ENCODE data around the gene FZD4.

DNA sequence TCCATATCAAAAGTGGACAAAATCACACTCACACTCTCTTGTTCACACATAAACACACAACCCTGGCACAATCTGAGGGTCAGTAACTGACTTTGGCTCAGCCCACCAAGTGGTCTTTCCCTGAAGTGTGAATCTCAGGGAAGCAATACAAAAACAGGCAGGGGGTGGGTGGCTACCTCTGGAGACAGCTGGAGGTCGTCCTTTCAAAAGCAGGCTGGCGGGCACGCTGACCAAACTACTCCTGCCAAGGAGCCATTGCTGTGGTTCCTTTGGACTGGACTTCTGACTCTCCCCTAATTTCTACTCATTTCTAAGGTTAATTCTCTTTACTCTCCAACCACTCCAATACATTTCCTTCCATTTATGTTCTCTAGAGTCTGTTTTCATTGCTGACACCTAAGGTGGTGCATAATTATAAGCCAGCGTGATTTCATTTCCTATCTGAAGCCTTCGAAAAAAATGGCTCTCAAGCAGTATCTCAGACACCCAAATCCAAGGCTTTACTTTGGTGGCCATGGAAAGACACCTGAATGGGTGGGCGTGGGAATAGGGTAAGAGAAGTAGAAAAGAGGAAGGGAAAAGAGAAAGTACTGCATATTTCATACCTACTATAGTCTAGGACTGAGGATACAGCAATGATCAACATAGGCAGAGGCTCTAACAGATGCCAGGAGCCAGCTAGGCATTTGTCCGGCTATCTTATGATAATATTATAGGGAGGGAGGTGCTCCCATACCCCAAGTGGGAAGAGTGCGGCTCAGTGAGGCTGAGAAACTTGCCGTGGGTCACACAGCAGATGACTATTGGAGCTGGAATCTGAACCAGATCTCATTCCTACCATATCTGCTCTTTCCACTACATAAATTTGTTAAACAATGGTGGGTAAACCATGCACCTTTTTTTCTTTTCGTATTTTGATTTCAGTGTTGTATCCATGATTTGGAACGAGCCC lies 22.0 kb downstream of the FZD4 start:
- TF ChIP-seq, protein P1, sequence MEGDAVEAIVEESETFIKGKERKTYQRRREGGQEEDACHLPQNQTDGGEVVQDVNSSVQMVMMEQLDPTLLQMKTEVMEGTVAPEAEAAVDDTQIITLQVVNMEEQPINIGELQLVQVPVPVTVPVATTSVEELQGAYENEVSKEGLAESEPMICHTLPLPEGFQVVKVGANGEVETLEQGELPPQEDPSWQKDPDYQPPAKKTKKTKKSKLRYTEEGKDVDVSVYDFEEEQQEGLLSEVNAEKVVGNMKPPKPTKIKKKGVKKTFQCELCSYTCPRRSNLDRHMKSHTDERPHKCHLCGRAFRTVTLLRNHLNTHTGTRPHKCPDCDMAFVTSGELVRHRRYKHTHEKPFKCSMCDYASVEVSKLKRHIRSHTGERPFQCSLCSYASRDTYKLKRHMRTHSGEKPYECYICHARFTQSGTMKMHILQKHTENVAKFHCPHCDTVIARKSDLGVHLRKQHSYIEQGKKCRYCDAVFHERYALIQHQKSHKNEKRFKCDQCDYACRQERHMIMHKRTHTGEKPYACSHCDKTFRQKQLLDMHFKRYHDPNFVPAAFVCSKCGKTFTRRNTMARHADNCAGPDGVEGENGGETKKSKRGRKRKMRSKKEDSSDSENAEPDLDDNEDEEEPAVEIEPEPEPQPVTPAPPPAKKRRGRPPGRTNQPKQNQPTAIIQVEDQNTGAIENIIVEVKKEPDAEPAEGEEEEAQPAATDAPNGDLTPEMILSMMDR (IDR thresholded peaks at IDR 0.05; ENCODE audit: low read depth, low read length) = no peak
- no peak for TF ChIP-seq POLR2A (IDR thresholded peaks at IDR 0.05; ENCODE audit: extremely low read depth, insufficient read length)
- TF ChIP-seq, protein P2, sequence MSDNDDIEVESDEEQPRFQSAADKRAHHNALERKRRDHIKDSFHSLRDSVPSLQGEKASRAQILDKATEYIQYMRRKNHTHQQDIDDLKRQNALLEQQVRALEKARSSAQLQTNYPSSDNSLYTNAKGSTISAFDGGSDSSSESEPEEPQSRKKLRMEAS (IDR thresholded peaks at IDR 0.05; ENCODE audit: low read depth, low read length) = no peak
- TF ChIP-seq MYC (IDR thresholded peaks at IDR 0.05; ENCODE audit: low read depth, low read length) = no peak
